ENCODE results near the gene SPDYE2B.
"Not testable (repeated sequence)": the region's sequence is repeated elsewhere in the genome, so short reads cannot be mapped to it uniquely, and the experiment has no call there.

SPDYE2B gene

GRCh38 chr7:102698962-102699750, 49.0 kb downstream of the SPDYE2B start:
- H3K4me3 ChIP-seq (ENCODE audit: low read depth, low read length), result not testable (repeated sequence)
